ENCODE results near the gene SLC25A51.

Gene SLC25A51

GRCh38 chr9:37926737-37927118, 22.8 kb upstream of the SLC25A51 start:
- H3F3A ChIP-seq (ENCODE audit: insufficient read depth): no peaks in the 10 kb centered on the region
- no peak overlapping the region for H3K4me3 ChIP-seq (ENCODE audit: insufficient read depth, low read length, poor library complexity, severe bottlenecking)
- no peak overlapping the region for H3K9ac ChIP-seq (ENCODE audit: low read length)
- H3K9me3 ChIP-seq (ENCODE audit: insufficient read depth, low read length): no peaks in the 10 kb centered on the region
- no peaks in the 10 kb centered on the region for H3K9me2 ChIP-seq (replicated peaks; ENCODE audit: insufficient read depth, low read length)
- no peak overlapping the region for H2AFZ ChIP-seq (ENCODE audit: low read depth, low read length, severe bottlenecking)
- H3K36me3 ChIP-seq (ENCODE audit: low read length): no peaks in the 10 kb centered on the region
- TF ChIP-seq, protein P1, sequence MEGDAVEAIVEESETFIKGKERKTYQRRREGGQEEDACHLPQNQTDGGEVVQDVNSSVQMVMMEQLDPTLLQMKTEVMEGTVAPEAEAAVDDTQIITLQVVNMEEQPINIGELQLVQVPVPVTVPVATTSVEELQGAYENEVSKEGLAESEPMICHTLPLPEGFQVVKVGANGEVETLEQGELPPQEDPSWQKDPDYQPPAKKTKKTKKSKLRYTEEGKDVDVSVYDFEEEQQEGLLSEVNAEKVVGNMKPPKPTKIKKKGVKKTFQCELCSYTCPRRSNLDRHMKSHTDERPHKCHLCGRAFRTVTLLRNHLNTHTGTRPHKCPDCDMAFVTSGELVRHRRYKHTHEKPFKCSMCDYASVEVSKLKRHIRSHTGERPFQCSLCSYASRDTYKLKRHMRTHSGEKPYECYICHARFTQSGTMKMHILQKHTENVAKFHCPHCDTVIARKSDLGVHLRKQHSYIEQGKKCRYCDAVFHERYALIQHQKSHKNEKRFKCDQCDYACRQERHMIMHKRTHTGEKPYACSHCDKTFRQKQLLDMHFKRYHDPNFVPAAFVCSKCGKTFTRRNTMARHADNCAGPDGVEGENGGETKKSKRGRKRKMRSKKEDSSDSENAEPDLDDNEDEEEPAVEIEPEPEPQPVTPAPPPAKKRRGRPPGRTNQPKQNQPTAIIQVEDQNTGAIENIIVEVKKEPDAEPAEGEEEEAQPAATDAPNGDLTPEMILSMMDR (IDR thresholded peaks at IDR 0.05; ENCODE audit: insufficient read depth, low read length, poor library complexity, severe bottlenecking): no peak
- no peak for TF ChIP-seq EZH2phosphoT487 (conservative IDR thresholded peaks at IDR 0.05; ENCODE audit: low read length)
- no peaks in the 10 kb centered on the region for H3K27me3 ChIP-seq (ENCODE audit: low read length)
- H4K20me1 ChIP-seq (ENCODE audit: low read depth, low read length): no peaks in the 10 kb centered on the region
- H3K79me2 ChIP-seq (ENCODE audit: insufficient read depth, low read length): no peaks in the 10 kb centered on the region
- H3K4me2 ChIP-seq (ENCODE audit: low read depth, low read length, poor library complexity, severe bottlenecking): no peak overlapping the region
- no peak overlapping the region for H3K27ac ChIP-seq (ENCODE audit: low read depth, low read length)

DNA sequence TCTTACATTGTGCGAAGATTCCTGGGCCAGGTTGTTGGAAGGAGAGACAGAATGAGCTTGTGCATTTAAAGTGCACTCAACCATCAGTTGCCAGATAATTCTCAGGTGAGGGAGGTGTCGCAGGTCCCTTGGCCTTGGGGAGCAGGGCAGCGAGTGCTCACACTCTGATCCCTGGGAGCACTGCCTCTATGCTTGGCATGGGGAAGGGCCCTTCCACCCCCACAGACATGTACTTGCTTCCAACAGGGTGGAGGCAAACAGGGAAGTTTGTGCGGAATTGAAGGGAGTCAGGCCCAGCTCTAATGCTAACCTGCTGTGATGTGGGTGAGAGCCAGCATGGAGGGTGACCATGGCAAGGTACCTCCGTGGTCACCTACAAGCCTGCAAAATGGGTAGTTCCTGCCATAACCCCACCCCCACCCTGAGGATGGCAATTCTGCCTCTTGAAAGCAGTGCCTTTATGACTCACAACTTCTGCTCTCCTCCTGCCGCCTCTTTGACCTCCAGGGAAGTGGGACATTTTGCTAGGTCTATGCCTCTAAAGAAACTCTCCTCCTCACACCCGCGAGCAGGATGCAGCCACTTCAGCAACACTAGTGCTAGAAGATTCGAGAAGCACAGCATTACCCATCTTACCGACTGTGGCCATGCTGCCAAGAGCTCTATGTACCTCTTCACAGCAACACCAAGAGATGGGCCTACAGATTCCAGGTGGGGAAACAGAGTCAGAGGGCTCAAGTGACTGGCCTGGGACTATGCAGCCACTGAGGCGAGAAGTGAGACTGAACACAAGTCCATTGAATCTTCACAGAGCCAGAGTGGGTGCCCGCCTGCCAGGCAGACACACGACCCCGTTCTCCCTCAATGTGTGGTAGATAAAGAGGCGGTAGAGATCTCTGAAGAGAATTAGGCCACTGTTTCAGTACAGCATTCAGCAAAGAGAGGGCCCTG, 22.1 kb upstream of the SLC25A51 start:
- no peak overlapping the region for H3K27ac ChIP-seq (ENCODE audit: low read depth, low read length)
- H3K4me3 ChIP-seq (ENCODE audit: insufficient read depth, low read length, poor library complexity, severe bottlenecking): no peak overlapping the region
- no peak overlapping the region for H2AFZ ChIP-seq (ENCODE audit: low read depth, low read length, severe bottlenecking)
- no peaks in the 10 kb centered on the region for H3K79me2 ChIP-seq (ENCODE audit: insufficient read depth, low read length)
- no peaks in the 10 kb centered on the region for H3K36me3 ChIP-seq (ENCODE audit: low read length)
- TF ChIP-seq, protein P1 (IDR thresholded peaks at IDR 0.05; ENCODE audit: insufficient read depth, low read length, poor library complexity, severe bottlenecking): no peak
- no peak for TF ChIP-seq EZH2phosphoT487 (conservative IDR thresholded peaks at IDR 0.05; ENCODE audit: low read length)
- no peak overlapping the region for H3K9ac ChIP-seq (ENCODE audit: low read length)
- no peaks in the 10 kb centered on the region for H3F3A ChIP-seq (ENCODE audit: insufficient read depth)
- no peaks in the 10 kb centered on the region for H4K20me1 ChIP-seq (ENCODE audit: low read depth, low read length)
- no peak overlapping the region for H3K4me2 ChIP-seq (ENCODE audit: low read depth, low read length, poor library complexity, severe bottlenecking)
- H3K9me3 ChIP-seq (ENCODE audit: insufficient read depth, low read length): no peaks in the 10 kb centered on the region
- no peaks in the 10 kb centered on the region for H3K9me2 ChIP-seq (replicated peaks; ENCODE audit: insufficient read depth, low read length)
- H3K27me3 ChIP-seq (ENCODE audit: low read length): no peaks in the 10 kb centered on the region

- no peak overlapping the region for H3K4me3 ChIP-seq (ENCODE audit: insufficient read depth, low read length, poor library complexity, severe bottlenecking)
- no peak overlapping the region for H3K9ac ChIP-seq (ENCODE audit: low read length)
- no peaks in the 10 kb centered on the region for H3K9me3 ChIP-seq (ENCODE audit: insufficient read depth, low read length)
- no peaks in the 10 kb centered on the region for H3K9me2 ChIP-seq (replicated peaks; ENCODE audit: insufficient read depth, low read length)
- H4K20me1 ChIP-seq (ENCODE audit: low read depth, low read length): no peaks in the 10 kb centered on the region
- H2AFZ ChIP-seq (ENCODE audit: low read depth, low read length, severe bottlenecking): no peak overlapping the region
- no peak for TF ChIP-seq EZH2phosphoT487 (conservative IDR thresholded peaks at IDR 0.05; ENCODE audit: low read length)
- TF ChIP-seq, protein P1 (IDR thresholded peaks at IDR 0.05; ENCODE audit: insufficient read depth, low read length, poor library complexity, severe bottlenecking): no peak
- no peak overlapping the region for H3K27ac ChIP-seq (ENCODE audit: low read depth, low read length)
- no peaks in the 10 kb centered on the region for H3K36me3 ChIP-seq (ENCODE audit: low read length)
- no peaks in the 10 kb centered on the region for H3F3A ChIP-seq (ENCODE audit: insufficient read depth)
- no peak overlapping the region for H3K4me2 ChIP-seq (ENCODE audit: low read depth, low read length, poor library complexity, severe bottlenecking)
- no peaks in the 10 kb centered on the region for H3K27me3 ChIP-seq (ENCODE audit: low read length)
- H3K79me2 ChIP-seq (ENCODE audit: insufficient read depth, low read length): no peaks in the 10 kb centered on the region
Observed at GRCh38 chr9:37925006-37925405, 21.1 kb upstream of the SLC25A51 start.

Data from SU-DHL-6 (cell line).